Hepatocyte (in vitro differentiated cells): Measurements from ENCODE around the gene PIK3R4.

Source experiments
- EZH2 ChIP-seq: fragments of 200-600 bp; sonication (generic); IDR thresholded peaks from 2 replicates; pipeline ENCODE4 v1.6.1; 2016; ENCODE audit warnings: antibody characterized with exemption, mild to moderate bottlenecking, borderline replicate concordance
- TF ChIP-seq, protein P1 (sequence below): fragments of 200-600 bp; sonication (generic); IDR thresholded peaks from 2 replicates; pipeline ENCODE4 v1.5.1; 2016; ENCODE audit warnings: antibody characterized with exemption, mild to moderate bottlenecking; ENCODE audit not compliant: poor library complexity

DNA sequence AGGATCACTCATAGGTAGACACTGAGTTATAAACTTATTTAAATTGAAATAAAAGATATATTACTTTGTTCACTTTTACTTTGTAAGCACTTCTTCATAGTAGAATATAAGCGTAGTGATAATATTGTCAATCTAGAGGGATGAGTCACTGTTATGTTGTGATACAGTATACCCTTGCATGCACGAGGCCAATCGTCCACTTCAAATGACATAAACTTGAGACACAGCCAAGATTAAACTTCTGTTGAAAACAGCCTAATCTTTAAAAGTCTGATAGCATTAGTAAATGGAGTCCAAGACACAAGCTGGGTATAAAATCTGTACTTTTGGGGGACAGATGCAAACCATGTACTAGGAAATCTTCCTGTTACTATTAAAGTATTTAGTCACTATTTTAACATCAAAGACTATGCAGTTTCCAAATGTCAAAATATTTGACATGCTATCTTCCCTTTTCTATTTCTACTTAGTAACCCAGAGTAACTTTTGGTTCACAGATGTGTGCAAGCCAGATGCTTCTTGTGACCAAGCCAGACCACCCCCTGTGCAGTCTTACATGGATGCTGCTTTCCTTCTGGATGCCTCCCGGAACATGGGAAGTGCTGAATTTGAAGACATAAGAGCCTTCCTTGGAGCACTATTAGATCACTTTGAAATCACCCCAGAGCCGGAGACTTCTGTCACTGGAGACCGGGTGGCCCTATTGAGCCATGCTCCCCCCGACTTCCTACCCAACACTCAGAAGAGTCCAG lies 85.3 kb downstream of the PIK3R4 start:
- TF ChIP-seq, protein P1, sequence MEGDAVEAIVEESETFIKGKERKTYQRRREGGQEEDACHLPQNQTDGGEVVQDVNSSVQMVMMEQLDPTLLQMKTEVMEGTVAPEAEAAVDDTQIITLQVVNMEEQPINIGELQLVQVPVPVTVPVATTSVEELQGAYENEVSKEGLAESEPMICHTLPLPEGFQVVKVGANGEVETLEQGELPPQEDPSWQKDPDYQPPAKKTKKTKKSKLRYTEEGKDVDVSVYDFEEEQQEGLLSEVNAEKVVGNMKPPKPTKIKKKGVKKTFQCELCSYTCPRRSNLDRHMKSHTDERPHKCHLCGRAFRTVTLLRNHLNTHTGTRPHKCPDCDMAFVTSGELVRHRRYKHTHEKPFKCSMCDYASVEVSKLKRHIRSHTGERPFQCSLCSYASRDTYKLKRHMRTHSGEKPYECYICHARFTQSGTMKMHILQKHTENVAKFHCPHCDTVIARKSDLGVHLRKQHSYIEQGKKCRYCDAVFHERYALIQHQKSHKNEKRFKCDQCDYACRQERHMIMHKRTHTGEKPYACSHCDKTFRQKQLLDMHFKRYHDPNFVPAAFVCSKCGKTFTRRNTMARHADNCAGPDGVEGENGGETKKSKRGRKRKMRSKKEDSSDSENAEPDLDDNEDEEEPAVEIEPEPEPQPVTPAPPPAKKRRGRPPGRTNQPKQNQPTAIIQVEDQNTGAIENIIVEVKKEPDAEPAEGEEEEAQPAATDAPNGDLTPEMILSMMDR = no peak
- no peak for TF ChIP-seq EZH2
